ES-I3 (cell line): ENCODE data around the gene SCNN1A.

Experiments
- H3K36me3 ChIP-seq: 2 replicates; pipeline ENCODE4 v1.6.1; 2013; ENCODE audit warnings: mild to moderate bottlenecking, low read length, control low read depth, moderate library complexity; ENCODE audit not compliant: insufficient read depth
- H3K4me1 ChIP-seq: 2 replicates; pipeline ENCODE4 v1.6.1; 2013; ENCODE audit warnings: mild to moderate bottlenecking, control low read depth, low read length; ENCODE audit not compliant: insufficient read depth
- H3K9ac ChIP-seq: 2 replicates; pipeline ENCODE4 v1.6.1; 2013; ENCODE audit warnings: low read depth, mild to moderate bottlenecking, low read length, moderate library complexity
- H3K9me3 ChIP-seq: 2 replicates; pipeline ENCODE4 v1.6.1; 2013; ENCODE audit warnings: mild to moderate bottlenecking, low read length, moderate library complexity; ENCODE audit not compliant: control insufficient read depth, insufficient read depth

Gene SCNN1A

GRCh38 chr12:6319446-6319845, 55.9 kb downstream of the SCNN1A start:
- Histone ChIP-seq H3K36me3 (no peaks in the 10 kb centered on the region; the same call in none of the 2 replicates), H3K9me3 (no peaks in the 10 kb centered on the region), H3K9ac (no peak overlapping the region), H3K4me1 (peaks cover 27% of the 10 kb centered on the region)

- H3K9me3 ChIP-seq, result no peaks in the 10 kb centered on the region
- H3K4me1 ChIP-seq, result peaks cover 20% of the 10 kb centered on the region
- no peaks in the 10 kb centered on the region; the same call in none of the 2 replicates for H3K36me3 ChIP-seq
- H3K9ac ChIP-seq, result no peak overlapping the region
Observed at GRCh38 chr12:6318440-6318879, 56.9 kb downstream of the SCNN1A start.

- Histone ChIP-seq H3K9ac (no peak overlapping the region), H3K36me3 (no peaks in the 10 kb centered on the region; the same call in none of the 2 replicates), H3K9me3 (no peaks in the 10 kb centered on the region), H3K4me1 (peaks cover 22% of the 10 kb centered on the region)
Observed at GRCh38 chr12:6317693-6318439, 57.5 kb downstream of the SCNN1A start.

- Histone ChIP-seq H3K9me3 (no peaks in the 10 kb centered on the region), H3K4me1 (peaks cover 25% of the 10 kb centered on the region), H3K9ac (no peak overlapping the region), H3K36me3 (no peaks in the 10 kb centered on the region; the same call in none of the 2 replicates)
Observed at GRCh38 chr12:6316921-6317692, 58.3 kb downstream of the SCNN1A start.

- H3K4me1 ChIP-seq, result peaks cover 22% of the 10 kb centered on the region; the same call in 1 of the 2 replicates
- H3K9me3 ChIP-seq, result no peaks in the 10 kb centered on the region
- H3K36me3 ChIP-seq, result no peaks in the 10 kb centered on the region; the same call in none of the 2 replicates
- H3K9ac ChIP-seq, result no peak overlapping the region
Observed at GRCh38 chr12:6315704-6316597, 59.4 kb downstream of the SCNN1A start.

- Histone ChIP-seq H3K4me1 (peaks cover 22% of the 10 kb centered on the region; the same call in 1 of the 2 replicates), H3K9me3 (no peaks in the 10 kb centered on the region), H3K9ac (no peak overlapping the region)
Observed at GRCh38 chr12:6315184-6315583, 60.2 kb downstream of the SCNN1A start.

GRCh38 chr12:6314776-6315175, 60.6 kb downstream of the SCNN1A start:
- Histone ChIP-seq H3K4me1 (peaks cover 22% of the 10 kb centered on the region; the same call in 1 of the 2 replicates), H3K36me3 (no peaks in the 10 kb centered on the region; the same call in none of the 2 replicates)

More at GRCh38 chr12:6315184-6315583, 60.2 kb downstream of the SCNN1A start:
- H3K36me3 ChIP-seq, result no peaks in the 10 kb centered on the region; the same call in none of the 2 replicates

GRCh38 chr12:6313326-6313940, 61.9 kb downstream of the SCNN1A start:
- H3K36me3 ChIP-seq, result no peaks in the 10 kb centered on the region
- H3K9me3 ChIP-seq, result no peaks in the 10 kb centered on the region
- H3K4me1 ChIP-seq, result peaks cover 29% of the 10 kb centered on the region; the same call in 1 of the 2 replicates
- no peak overlapping the region for H3K9ac ChIP-seq

More at GRCh38 chr12:6314776-6315175, 60.6 kb downstream of the SCNN1A start:
- no peak overlapping the region for H3K9ac ChIP-seq
- H3K9me3 ChIP-seq, result no peaks in the 10 kb centered on the region

GRCh38 chr12:6312529-6313325, 62.6 kb downstream of the SCNN1A start:
- Histone ChIP-seq H3K9ac (no peak overlapping the region), H3K9me3 (no peaks in the 10 kb centered on the region), H3K4me1 (peaks cover 29% of the 10 kb centered on the region; the same call in 1 of the 2 replicates), H3K36me3 (no peaks in the 10 kb centered on the region)

- no peaks in the 10 kb centered on the region for H3K9me3 ChIP-seq
- H3K4me1 ChIP-seq, result peaks cover 29% of the 10 kb centered on the region; the same call in 1 of the 2 replicates
- H3K9ac ChIP-seq, result no peak overlapping the region
- H3K36me3 ChIP-seq, result no peaks in the 10 kb centered on the region
Observed at GRCh38 chr12:6311822-6312528, 63.4 kb downstream of the SCNN1A start.

- Histone ChIP-seq H3K9ac (peak overlapping the region; percentile 46), H3K36me3 (no peaks in the 10 kb centered on the region), H3K9me3 (no peaks in the 10 kb centered on the region), H3K4me1 (peaks cover 22% of the 10 kb centered on the region; the same call in 1 of the 2 replicates)
Observed at GRCh38 chr12:6310771-6311610, 64.4 kb downstream of the SCNN1A start.

GRCh38 chr12:6307529-6307928, 67.8 kb downstream of the SCNN1A start:
- no peaks in the 10 kb centered on the region for H3K36me3 ChIP-seq
- no peak overlapping the region for H3K9ac ChIP-seq
- no peaks in the 10 kb centered on the region for H3K9me3 ChIP-seq
- peaks cover 16% of the 10 kb centered on the region; the same call in 1 of the 2 replicates for H3K4me1 ChIP-seq
